ENCODE data around the gene C5orf46.

DNA sequence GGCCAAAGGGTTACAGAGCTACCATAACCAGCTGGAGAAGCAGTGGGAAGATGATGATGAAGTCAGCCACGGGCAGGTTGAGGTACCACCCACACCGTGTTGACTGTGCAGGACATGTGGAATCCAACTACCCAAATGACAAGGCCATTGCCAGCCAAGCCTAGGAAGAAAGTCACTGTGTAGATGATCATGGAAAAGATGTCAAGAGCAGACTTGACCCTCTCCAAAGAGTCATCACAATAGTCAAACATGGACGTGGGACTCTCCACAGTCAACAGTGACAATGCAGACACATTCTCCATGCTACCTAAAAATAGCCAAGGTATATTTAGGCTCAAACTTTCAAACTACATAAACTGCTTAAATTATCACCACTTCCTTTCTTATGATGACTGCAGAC, 54.0 kb downstream of the C5orf46 start:
- TF ChIP-seq TEAD4 (IDR thresholded peaks at IDR 0.05) (no peak), TAF1 (IDR thresholded peaks at IDR 0.05; ENCODE audit: low read depth) (no peak)
- TF ChIP-seq, protein P1, sequence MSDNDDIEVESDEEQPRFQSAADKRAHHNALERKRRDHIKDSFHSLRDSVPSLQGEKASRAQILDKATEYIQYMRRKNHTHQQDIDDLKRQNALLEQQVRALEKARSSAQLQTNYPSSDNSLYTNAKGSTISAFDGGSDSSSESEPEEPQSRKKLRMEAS (IDR thresholded peaks at IDR 0.05) = no peak

All from Ishikawa (cell line).